Prostate gland (tissue), 2 donors: ENCODE measurements around the gene MARS1. TPM values are rescaled to one million over a fixed set of nuclear protein-coding genes. Genes with fewer than 3 reads are reported as not detected.

Source experiments
- DNase-seq: peaks from one replicate; pipeline ENCODE4 v3.0.0-alpha.2; 2019; ENCODE audit warnings: low spot score
- H3K27ac ChIP-seq, 2 donors: fragments of 200-600 bp; sonication (generic); 2 replicates each; pipeline ENCODE4 v1.5.1; 2017 to 2019
- H3K27me3 ChIP-seq: fragments of 200-600 bp; sonication (generic); replicated peaks from 2 replicates; pipeline ENCODE4 v1.5.1; 2019; ENCODE audit not compliant: insufficient read depth
- H3K36me3 ChIP-seq, 2 donors: fragments of 200-600 bp; sonication (generic); 1 replicate in 1 of 2; 2 replicates in 1 of 2; pipeline versions ENCODE4 v1.5.1 to v1.8.1; 2017 to 2019
- H3K4me1 ChIP-seq: fragments of 200-600 bp; sonication (generic); replicated peaks from 2 replicates; pipeline ENCODE4 v1.5.1; 2019
- H3K4me3 ChIP-seq, 2 donors: fragments of 200-600 bp; sonication (generic); 2 replicates each; pipeline ENCODE4 v1.5.1; 2017 to 2019
- H3K9me3 ChIP-seq: fragments of 200-600 bp; sonication (generic); 2 replicates; pipeline ENCODE4 v1.5.1; 2017
- POLR2A ChIP-seq: fragments of 450-650 bp; IDR thresholded peaks from one replicate; pipeline ENCODE4 v1.6.1; 2016; ENCODE audit warnings: antibody characterized with exemption, mild to moderate bottlenecking
- POLR2AphosphoS5 ChIP-seq: sonication (generic); formaldehyde crosslinking; IDR thresholded peaks from one replicate; pipeline ENCODE4 v1.6.1; 2017; ENCODE audit warnings: antibody characterized with exemption
- WGBS: methylation state at CpG from one replicate; pipeline ENCODE4 v1.1.5; 2018; 5-methylcytosine and 5-hydroxymethylcytosine counted together
- intact Hi-C: fragments of 100-400 bp; cut with DNase I; formaldehyde crosslinking; loops from one replicate; pipeline ENCODE4 v1.14.2; 2022
- total RNA-seq, 2 donors: library from RNA; depleted of rRNA; stranded (reverse); fragments of >200 nt; gene quantifications; one replicate each; pipeline ENCODE4 v1.1.0, GENCODE V29; 2016
- TF ChIP-seq, protein P1 (sequence below), 4 experiments: fragments of 200-600 bp in 2 of 4; fragments of 450-650 bp in 2 of 4; sonication (generic) in 2 of 4; IDR thresholded peaks; 1 replicate in 3 of 4; 2 replicates in 1 of 4; pipeline ENCODE4 v1.5.1; 2016 to 2019; ENCODE audit warnings: antibody characterized with exemption in 4 of 4, mild to moderate bottlenecking in 2 of 4, moderate library complexity in 2 of 4

Gene MARS1
- total RNA-seq, 2 donors from 2014 or later, result 67.2 to 90.0 TPM

- Histone ChIP-seq H3K9me3 (no peaks in the 10 kb centered on the region), H3K27me3 (no peaks in the 10 kb centered on the region), H3K36me3 (no peaks in the 10 kb centered on the region), H3K4me3 (no peak overlapping the region), H3K27ac (no peak overlapping the region), H3K4me1 (no peaks in the 10 kb centered on the region)
- intact Hi-C loops, result loop anchor here (5.0 kb wide), 2 partner anchors 144 to 189 kb away; no protein-coding TSS in a partner anchor
- 71% methylated on average over 6 of the region's 6 CpGs for WGBS
- no peak for TF ChIP-seq POLR2A
- TF ChIP-seq POLR2AphosphoS5, result no peak
- TF ChIP-seq, protein P1, sequence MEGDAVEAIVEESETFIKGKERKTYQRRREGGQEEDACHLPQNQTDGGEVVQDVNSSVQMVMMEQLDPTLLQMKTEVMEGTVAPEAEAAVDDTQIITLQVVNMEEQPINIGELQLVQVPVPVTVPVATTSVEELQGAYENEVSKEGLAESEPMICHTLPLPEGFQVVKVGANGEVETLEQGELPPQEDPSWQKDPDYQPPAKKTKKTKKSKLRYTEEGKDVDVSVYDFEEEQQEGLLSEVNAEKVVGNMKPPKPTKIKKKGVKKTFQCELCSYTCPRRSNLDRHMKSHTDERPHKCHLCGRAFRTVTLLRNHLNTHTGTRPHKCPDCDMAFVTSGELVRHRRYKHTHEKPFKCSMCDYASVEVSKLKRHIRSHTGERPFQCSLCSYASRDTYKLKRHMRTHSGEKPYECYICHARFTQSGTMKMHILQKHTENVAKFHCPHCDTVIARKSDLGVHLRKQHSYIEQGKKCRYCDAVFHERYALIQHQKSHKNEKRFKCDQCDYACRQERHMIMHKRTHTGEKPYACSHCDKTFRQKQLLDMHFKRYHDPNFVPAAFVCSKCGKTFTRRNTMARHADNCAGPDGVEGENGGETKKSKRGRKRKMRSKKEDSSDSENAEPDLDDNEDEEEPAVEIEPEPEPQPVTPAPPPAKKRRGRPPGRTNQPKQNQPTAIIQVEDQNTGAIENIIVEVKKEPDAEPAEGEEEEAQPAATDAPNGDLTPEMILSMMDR (IDR thresholded peaks at IDR 0.05), result no peak
- no peak for DNase-seq
Observed at GRCh38 chr12:57451233-57451778, 36.6 kb upstream of the MARS1 start.

DNA sequence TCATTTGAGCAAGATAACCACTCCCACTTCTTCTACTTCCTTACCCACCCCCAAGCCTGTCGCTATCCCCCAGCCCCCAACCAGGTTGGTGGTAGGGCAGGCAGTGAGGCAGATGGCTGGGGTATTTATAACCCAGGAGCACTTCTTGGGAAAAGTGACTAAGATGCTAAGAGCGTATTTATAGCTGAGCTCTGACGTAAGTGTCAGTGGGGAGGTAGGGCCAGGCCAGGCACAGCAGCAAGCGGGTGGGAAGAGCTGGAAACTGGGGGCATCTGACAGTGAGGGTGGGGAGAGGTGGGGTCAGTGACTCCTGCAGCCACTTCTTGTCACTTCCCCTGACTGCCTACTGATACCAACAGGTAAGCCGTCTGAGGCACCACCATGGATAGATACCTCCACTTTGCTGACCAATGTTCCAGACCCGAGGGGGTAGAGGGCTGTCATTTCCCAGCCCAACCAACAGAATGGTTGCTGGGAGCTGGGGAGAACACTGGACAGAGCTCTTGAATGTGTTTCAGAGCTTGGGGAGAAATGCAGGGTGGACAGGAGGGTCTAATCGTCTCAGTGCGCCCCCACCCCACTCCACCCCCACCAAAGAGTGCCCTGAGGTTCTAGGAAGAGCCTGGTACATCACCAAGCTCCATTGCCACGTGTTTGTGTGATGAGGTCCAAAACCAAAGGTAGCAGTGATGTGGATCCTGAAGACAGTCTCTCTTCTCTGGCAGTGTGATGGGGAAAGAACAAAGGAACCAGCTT is 35.5 kb upstream of the MARS1 start:
- H3K4me1 ChIP-seq, result no peaks in the 10 kb centered on the region
- H3K27me3 ChIP-seq, result no peaks in the 10 kb centered on the region
- DNase-seq, result no peak
- no peak overlapping the region for H3K27ac ChIP-seq
- TF ChIP-seq, protein P1 (IDR thresholded peaks at IDR 0.05), result no peak
- TF ChIP-seq POLR2AphosphoS5, result no peak
- TF ChIP-seq POLR2A, result no peak
- H3K36me3 ChIP-seq, result no peaks in the 10 kb centered on the region
- intact Hi-C loops, result loop anchor here (5.0 kb wide), 2 partner anchors 145 to 190 kb away; no protein-coding TSS in a partner anchor
- H3K4me3 ChIP-seq, result no peak overlapping the region
- 22% methylated on average over 9 of the region's 9 CpGs for WGBS
- no peaks in the 10 kb centered on the region for H3K9me3 ChIP-seq

GRCh38 chr12:57452937-57453509 is 34.8 kb upstream of the MARS1 start:
- WGBS, result 18% methylated on average over 7 of the region's 7 CpGs
- peak; percentile 69 for DNase-seq
- H3K9me3 ChIP-seq, result no peaks in the 10 kb centered on the region
- no peaks in the 10 kb centered on the region for H3K4me1 ChIP-seq
- intact Hi-C loops, result loop anchor here (5.0 kb wide), 2 partner anchors 146 to 191 kb away; no protein-coding TSS in a partner anchor
- no peaks in the 10 kb centered on the region for H3K27me3 ChIP-seq
- TF ChIP-seq, protein P1 (IDR thresholded peaks at IDR 0.05), result peak; percentile 73 to 94 (median 90)
- TF ChIP-seq POLR2AphosphoS5, result peak; percentile 58
- no peak for TF ChIP-seq POLR2A
- no peak overlapping the region for H3K4me3 ChIP-seq
- no peak overlapping the region for H3K27ac ChIP-seq
- H3K36me3 ChIP-seq, result no peaks in the 10 kb centered on the region

DNA sequence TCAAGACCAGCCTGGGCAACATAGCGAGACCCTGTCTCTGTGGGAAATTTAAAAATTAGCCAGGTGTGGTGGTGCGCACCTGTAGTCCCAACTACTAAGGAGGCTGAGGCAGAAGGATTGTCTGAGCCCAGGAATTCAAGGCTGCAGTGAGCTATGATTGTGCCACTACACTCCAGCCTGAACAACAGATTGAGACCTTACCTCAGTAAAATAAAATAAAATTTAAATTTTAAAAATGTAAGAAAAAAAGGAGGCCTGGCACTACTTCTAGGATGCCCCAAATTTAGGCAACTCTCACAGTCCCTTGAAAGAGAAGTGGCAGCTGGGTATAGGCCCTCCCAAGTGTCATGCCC is 33.7 kb upstream of the MARS1 start:
- no peak overlapping the region for H3K27ac ChIP-seq
- H3K27me3 ChIP-seq, result no peaks in the 10 kb centered on the region
- H3K4me1 ChIP-seq, result peaks cover 5% of the 10 kb centered on the region
- H3K9me3 ChIP-seq, result no peaks in the 10 kb centered on the region
- intact Hi-C loops, result loop anchor here (5.0 kb wide), 2 partner anchors 147 to 192 kb away; no protein-coding TSS in a partner anchor
- TF ChIP-seq, protein P1 (IDR thresholded peaks at IDR 0.05), result no peak
- TF ChIP-seq POLR2AphosphoS5 (no peak), POLR2A (no peak)
- no peak for DNase-seq
- 100% methylated on average over 2 of the region's 2 CpGs for WGBS
- H3K4me3 ChIP-seq, result no peak overlapping the region
- no peaks in the 10 kb centered on the region for H3K36me3 ChIP-seq
